ENCODE measurements around the gene PATZ1. TPM values are rescaled to one million over a fixed set of nuclear protein-coding genes. Genes with fewer than 3 reads are reported as not detected.

Gene PATZ1
- polyA plus RNA-seq, 4 donors = 70.3 to 85.0 (median 76.1) TPM

- no peak for DNase-seq (ENCODE audit: low read depth in 4 of 4, low spot score in 2 of 4)
Measured at GRCh38 chr22:31284281-31285155, 61.6 kb downstream of the PATZ1 start.

DNA sequence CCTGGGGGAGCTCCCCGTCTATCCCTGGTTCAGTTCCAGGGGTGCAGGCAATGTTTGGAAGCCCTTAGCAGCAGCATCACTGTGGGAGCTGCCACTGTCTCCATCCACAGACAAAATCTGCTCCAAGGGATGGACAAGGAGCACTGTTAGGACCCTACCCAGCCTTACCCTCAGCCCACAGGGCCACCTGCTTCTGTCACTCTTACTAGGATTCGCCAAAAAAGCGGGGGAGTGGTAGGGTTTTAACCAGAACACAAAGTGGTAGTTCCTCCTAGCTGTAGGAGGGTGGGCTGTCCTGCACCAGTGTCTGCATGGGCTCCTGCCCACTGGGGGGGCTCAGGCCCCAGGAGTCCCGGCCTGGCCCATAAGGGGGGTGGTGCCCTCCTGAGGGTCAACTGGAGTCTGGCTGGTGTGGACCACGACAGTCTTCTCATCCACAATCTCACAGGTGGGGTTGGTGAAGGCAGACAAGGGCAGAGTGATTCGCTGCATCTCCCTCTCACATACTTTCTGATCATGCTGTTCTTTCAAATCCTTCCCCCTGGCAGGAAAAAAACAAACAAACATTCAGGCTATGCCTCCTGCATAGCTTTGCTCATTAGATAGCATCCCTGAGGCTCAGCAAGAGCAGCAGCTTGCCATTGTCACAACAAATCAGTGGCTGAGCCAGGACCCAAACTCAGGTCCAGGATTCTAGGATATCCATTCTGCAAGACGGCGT, 63.2 kb downstream of the PATZ1 start:
- no peak for DNase-seq (ENCODE audit: low read depth in 4 of 4, low spot score in 2 of 4)

- no peak for DNase-seq (ENCODE audit: low read depth in 4 of 4, low spot score in 2 of 4)
Measured at GRCh38 chr22:31281733-31282132, 64.4 kb downstream of the PATZ1 start.

GRCh38 chr22:31279821-31280505, 66.2 kb downstream of the PATZ1 start:
- no peak for DNase-seq (ENCODE audit: low read depth in 4 of 4, low spot score in 2 of 4)

DNA sequence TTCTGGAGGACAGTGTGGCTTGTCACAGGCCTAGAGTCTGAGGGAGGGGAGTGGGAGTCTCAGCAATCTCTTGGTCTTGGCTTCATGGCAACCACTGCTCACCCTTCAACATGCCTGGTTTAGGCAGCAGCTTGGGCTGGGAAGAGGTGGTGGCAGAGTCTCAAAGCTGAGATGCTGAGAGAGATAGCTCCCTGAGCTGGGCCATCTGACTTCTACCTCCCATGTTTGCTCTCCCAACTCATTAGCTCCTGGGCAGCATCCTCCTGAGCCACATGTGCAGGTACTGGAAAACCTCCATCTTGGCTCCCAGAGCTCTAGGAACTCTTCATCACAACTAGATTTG, 66.8 kb downstream of the PATZ1 start:
- DNase-seq (ENCODE audit: low read depth in 4 of 4, low spot score in 2 of 4) = no peak

DNA sequence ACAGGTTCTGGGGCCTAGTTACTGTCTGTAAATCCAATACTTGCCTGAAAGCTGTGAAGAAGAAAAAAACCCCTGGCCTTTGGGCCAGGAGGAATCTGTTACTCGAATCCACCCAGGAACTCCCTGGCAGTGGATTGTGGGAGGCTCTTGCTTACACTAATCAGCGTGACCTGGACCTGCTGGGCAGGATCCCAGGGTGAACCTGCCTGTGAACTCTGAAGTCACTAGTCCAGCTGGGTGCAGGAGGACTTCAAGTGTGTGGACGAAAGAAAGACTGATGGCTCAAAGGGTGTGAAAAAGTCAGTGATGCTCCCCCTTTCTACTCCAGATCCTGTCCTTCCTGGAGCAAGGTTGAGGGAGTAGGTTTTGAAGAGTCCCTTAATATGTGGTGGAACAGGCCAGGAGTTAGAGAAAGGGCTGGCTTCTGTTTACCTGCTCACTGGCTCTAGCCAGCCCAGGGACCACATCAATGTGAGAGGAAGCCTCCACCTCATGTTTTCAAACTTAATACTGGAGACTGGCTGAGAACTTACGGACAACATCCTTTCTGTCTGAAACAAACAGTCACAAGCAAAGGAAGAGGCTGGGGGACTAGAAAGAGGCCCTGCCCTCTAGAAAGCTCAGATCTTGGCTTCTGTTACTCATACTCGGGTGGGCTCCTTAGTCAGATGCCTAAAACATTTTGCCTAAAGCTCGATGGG, 67.4 kb downstream of the PATZ1 start:
- DNase-seq (ENCODE audit: low read depth in 4 of 4, low spot score in 2 of 4) = no peak

DNA sequence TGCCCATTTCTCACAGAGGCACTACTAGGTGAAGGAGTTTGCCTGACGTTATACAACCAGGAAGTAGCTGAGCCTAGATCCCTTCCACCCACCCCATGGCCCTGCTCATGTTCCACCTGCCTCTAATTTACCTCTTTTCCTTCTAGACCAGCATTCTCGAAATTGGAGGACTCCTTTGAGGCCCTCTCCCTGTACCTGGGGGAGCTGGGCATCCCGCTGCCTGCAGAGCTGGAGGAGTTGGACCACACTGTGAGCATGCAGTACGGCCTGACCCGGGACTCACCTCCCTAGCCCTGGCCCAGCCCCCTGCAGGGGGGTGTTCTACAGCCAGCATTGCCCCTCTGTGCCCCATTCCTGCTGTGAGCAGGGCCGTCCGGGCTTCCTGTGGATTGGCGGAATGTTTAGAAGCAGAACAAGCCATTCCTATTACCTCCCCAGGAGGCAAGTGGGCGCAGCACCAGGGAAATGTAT, 68.0 kb downstream of the PATZ1 start:
- DNase-seq (ENCODE audit: low read depth in 4 of 4, low spot score in 2 of 4) = no peak

- DNase-seq (ENCODE audit: low read depth in 4 of 4, low spot score in 2 of 4) = no peak
Measured at GRCh38 chr22:31277741-31278140, 68.4 kb downstream of the PATZ1 start.

GRCh38 chr22:31276426-31277167, 69.5 kb downstream of the PATZ1 start:
- DNase-seq (ENCODE audit: low read depth in 4 of 4, low spot score in 2 of 4) = no peak

Other genes with a start within 250 kb of the PATZ1 start
- 10 to 100 TPM in 2 of 4 donors, 1 to 10 TPM in 2; 8.6 to 23.9 (median 10.3) TPM for gene SELENOM, start 238.8 kb downstream of the PATZ1 start, polyA plus RNA-seq (ENCODE audit: insufficient read length in 4 of 4)
- 1 to 10 TPM; 4.2 to 7.8 (median 5.4) TPM for gene INPP5J, start 223.4 kb downstream of the PATZ1 start, polyA plus RNA-seq (ENCODE audit: insufficient read length in 4 of 4)
- gene PLA2G3, start 205.8 kb downstream of the PATZ1 start, polyA plus RNA-seq (ENCODE audit: insufficient read length in 4 of 4) = under 1 TPM; 0.11 to 0.24 (median 0.20) TPM
- 10 to 100 TPM; 51.6 to 56.7 (median 53.6) TPM for gene RNF185, start 186.2 kb downstream of the PATZ1 start, polyA plus RNA-seq (ENCODE audit: insufficient read length in 4 of 4)
- 10 to 100 TPM; 46.9 to 69.0 (median 56.2) TPM for gene LIMK2, start 134.0 kb downstream of the PATZ1 start, polyA plus RNA-seq (ENCODE audit: insufficient read length in 4 of 4)
- gene PIK3IP1, start 53.9 kb downstream of the PATZ1 start, polyA plus RNA-seq (ENCODE audit: insufficient read length in 4 of 4) = 10 to 100 TPM; 11.6 to 14.3 (median 13.8) TPM
- gene DRG1, start 53.3 kb upstream of the PATZ1 start, polyA plus RNA-seq (ENCODE audit: insufficient read length in 4 of 4) = 10 to 100 TPM; 76.1 to 96.4 (median 83.7) TPM
- gene EIF4ENIF1, start 143.5 kb upstream of the PATZ1 start, polyA plus RNA-seq (ENCODE audit: insufficient read length in 4 of 4) = 10 to 100 TPM; 39.0 to 51.9 (median 47.6) TPM
- gene SFI1, start 150.2 kb upstream of the PATZ1 start, polyA plus RNA-seq (ENCODE audit: insufficient read length in 4 of 4) = 10 to 100 TPM; 15.4 to 51.4 (median 36.2) TPM

All from left renal cortex interstitium (tissue), 4 donors.